Subcutaneous adipose tissue (tissue), 4 donors: Measurements from ENCODE around the gene COL6A1. TPM values are rescaled to one million over a fixed set of nuclear protein-coding genes. Genes with fewer than 3 reads are reported as not detected.

Source experiments
- total RNA-seq, 4 donors: library from RNA; depleted of rRNA; stranded (reverse); fragments of >200 nt; gene quantifications; one replicate each; pipeline ENCODE4 v1.1.0, GENCODE V29; 2016
- TF ChIP-seq, protein P1 (sequence below): fragments of 450-650 bp; IDR thresholded peaks from one replicate; pipeline ENCODE4 v1.5.1; 2016; ENCODE audit warnings: low read depth, mild to moderate bottlenecking, control low read depth, antibody characterized with exemption, moderate library complexity

The COL6A1 gene
- total RNA-seq, 4 donors from 2014 or later, result 199 to 567 (median 554) TPM

DNA sequence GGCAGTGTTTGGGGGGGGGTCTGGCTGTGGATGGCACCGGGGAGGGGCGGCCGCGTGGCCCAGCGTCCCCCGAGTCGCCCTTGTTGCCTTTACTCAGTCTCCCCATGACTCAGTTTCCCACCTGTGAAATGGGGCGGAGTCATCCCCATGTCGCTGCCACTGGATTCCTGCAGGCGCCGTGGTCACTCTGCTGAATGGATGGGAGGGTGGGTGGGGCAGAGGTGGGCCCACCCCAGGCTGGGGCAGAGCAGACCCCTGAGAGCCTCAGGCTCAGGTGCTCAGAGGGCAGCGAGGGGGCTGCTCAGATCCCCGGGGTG is 2.0 kb downstream of the COL6A1 start:
- TF ChIP-seq, protein P1, sequence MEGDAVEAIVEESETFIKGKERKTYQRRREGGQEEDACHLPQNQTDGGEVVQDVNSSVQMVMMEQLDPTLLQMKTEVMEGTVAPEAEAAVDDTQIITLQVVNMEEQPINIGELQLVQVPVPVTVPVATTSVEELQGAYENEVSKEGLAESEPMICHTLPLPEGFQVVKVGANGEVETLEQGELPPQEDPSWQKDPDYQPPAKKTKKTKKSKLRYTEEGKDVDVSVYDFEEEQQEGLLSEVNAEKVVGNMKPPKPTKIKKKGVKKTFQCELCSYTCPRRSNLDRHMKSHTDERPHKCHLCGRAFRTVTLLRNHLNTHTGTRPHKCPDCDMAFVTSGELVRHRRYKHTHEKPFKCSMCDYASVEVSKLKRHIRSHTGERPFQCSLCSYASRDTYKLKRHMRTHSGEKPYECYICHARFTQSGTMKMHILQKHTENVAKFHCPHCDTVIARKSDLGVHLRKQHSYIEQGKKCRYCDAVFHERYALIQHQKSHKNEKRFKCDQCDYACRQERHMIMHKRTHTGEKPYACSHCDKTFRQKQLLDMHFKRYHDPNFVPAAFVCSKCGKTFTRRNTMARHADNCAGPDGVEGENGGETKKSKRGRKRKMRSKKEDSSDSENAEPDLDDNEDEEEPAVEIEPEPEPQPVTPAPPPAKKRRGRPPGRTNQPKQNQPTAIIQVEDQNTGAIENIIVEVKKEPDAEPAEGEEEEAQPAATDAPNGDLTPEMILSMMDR, result no peak

- TF ChIP-seq, protein P1, result no peak
These were observed 2.5 kb downstream of the COL6A1 start for GRCh38 chr21:45983981-45984551.

GRCh38 chr21:45984584-45985095 is 3.1 kb downstream of the COL6A1 start:
- TF ChIP-seq, protein P1, result no peak

DNA sequence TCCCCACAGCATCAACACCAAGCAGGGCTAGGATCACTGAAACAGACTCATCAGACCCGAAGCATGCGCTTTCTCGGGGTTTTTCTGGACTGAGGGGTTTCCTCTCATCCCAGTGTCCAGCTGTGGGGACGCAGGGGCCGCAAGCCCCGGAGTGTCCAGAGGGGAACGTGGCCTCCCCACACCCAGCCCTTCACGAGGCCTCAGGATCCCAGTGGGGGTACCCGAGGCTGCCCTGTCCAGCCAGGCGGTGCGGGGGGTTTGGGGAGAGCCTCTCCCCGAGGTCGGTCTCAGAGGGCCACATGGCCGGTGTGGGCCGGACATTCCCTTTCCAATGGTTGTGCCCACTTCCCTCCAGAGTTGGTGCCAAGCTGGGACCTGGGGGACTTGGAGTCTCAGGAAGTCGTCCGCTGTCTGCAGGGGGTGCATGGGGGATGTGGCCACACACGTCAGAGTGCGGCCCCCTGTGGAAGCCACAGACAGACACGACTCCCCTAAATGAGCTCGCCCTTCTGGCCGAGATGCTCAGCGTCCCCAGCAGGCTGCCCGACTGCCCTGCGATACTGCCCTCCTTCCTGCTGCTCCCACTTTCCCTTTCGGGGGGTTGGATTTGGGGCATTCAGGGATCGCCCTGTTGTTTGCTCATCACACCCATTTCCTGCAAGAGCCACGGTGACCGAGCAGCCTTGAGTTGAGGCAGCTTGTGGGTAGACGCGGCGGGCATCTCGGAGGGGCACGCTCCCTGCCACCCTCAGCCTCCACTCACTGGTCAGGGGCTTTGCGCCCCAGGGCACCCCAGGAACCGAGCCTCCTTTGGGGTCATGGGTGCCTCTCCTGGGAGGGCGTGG is 4.1 kb downstream of the COL6A1 start:
- TF ChIP-seq, protein P1, result no peak

DNA sequence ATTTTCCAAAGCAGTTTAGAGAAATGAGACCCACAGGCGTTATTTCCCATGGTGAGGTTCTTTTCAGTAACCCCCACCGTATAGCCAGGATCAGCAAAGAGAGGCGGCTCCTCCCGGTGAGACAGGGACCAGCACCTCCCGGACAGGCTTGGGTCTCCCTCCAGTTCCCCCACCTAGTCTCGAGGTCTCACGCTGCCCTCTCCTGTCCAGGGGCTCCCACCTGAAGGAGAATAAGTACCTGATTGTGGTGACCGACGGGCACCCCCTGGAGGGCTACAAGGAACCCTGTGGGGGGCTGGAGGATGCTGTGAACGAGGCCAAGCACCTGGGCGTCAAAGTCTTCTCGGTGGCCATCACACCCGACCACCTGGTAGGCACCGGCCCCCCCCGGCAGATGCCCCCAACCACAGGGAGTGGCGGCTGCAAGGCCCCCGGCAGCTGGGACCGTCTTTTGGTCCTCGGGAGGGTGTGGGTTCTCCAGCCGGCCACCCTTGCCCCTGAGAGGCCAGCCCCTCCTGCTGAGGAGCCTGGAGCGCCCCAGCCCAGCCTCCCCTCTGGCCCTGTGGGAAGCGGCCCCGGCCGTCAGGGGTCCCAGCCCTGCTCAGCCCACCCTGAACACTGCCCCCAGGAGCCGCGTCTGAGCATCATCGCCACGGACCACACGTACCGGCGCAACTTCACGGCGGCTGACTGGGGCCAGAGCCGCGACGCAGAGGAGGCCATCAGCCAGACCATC is 4.9 kb downstream of the COL6A1 start:
- TF ChIP-seq, protein P1, result no peak

- TF ChIP-seq, protein P1, result no peak
These were observed 5.6 kb downstream of the COL6A1 start for GRCh38 chr21:45987121-45987711.
